Pons (tissue), 1 donor: ENCODE data around the gene ZNF821.
A peak's percentile ranks its signal among the peaks of the same experiment; 100 is the strongest.
"Not testable (repeated sequence)": the region's sequence is repeated elsewhere in the genome, so short reads cannot be mapped to it uniquely, and the experiment has no call there.

Experiments
- DNase-seq: peaks from one replicate; pipeline ENCODE4 v3.0.0-alpha.2; 2016; ENCODE audit warnings: low spot score

The ZNF821 gene

DNA sequence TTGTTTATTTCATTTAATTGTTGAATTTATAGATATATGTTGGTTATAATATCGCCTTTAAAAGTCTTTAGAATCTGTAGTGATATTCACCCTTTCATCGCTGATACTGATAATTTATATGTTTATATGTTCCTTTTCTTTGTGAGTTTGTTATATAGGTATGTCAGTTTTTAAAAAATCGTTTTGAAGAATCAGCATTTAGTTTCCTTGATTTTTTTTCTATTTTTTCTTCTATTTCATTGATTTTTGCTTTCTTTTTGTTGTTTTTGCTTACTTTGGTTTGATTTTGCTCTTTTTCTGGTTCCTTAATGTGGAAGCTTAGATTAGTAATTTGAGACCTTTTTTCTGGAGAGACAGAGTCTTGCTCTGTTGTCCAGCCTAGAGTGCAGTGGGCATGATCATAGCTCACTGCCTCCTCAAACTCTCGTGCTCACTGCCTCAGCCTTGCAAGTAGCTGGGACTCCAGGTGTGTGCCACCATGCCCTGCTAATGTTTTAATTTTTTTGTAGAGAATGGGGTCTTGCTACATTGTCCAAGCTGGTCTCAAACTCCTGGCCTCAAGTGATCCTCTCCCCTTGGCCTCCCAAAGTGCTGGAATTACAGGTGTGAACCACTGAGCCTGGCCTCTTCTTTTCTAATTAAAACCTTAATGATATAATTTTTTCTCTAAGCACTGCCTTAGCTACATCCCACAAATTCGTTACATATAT, 18.8 kb upstream of the ZNF821 start:
- DNase-seq: no peak

DNA sequence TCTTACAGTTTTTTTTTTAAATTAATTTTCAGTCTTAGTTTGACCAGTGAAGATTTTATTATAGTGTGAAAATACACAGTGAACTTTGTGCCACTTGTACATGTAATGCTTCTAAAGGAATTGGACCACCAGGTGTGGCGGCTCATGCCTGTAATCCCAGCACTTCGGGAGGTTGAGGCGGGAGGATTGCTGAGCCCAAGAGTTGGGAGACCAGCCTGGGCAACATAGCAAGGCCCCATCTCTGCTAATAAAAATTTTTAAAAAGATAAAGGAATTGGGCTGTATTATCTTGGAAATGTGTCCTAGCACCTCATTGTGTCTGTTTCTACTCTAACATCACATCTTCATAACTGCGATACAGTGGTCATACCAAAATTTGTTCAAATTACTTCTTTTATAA, 15.2 kb upstream of the ZNF821 start:
- no peak for DNase-seq

DNA sequence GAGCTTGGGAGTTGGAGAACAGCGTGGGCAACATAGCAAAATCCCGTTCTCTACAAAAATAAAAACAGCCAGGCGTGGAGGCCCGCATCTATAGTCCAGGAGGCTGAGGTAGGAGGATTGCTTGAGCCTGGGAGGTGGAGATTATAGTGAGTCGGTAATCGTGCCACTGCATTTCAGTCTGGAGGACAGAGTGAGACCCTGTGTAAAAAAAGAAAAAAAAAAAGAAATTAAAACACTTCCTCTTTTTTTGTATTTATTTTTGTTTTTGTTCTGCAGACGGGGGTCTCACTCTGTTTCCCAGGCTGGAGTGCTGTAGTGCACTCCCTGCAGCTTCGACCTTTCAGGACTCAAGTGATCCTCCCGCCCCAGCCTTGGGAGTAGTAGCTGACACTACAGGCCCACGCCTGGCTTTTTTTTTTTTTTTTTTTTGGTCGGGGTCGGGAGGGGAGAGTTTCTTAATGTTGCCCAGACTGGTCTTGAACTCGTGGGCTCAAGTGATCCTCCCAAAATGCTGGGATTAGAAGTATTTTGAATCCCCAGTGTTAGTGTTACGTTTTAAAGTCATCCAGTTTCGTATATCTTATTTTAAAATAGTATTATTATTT, 12.9 kb upstream of the ZNF821 start:
- no peak for DNase-seq

DNA sequence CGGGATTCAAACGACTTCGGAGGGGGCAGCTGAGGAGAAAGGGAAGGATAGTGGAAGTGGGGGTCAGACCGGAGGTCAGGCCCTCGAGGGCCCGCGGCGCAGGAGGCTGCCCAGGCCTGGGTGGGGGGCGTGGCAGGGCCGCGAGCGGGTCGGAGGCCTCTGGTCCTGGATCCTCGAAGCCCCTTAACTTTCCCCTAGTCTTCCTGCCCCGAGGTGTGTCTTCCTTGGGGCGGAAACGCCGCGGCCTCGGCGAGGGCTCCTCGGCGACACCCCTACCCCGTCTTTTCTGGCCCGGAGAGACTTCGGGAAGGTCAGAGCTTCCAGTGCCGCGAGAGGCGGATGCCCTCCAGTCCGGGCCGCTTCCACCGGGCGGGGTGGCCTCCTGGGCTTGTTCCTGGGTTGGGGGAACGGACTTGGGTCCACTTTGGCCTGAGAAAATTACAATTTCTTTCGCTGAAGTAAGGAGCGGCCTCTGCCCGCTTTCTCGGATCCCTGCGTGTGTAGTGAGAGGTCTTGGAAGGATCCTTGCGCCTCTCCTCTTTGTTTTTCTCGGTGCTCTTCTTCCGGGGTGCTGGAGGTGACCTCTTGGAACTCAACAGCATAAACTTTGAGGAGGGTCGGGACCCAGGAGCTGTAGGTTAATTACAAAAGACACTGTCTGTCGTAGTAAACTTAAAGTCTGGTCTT, 11.8 kb upstream of the ZNF821 start:
- DNase-seq: no peak

DNA sequence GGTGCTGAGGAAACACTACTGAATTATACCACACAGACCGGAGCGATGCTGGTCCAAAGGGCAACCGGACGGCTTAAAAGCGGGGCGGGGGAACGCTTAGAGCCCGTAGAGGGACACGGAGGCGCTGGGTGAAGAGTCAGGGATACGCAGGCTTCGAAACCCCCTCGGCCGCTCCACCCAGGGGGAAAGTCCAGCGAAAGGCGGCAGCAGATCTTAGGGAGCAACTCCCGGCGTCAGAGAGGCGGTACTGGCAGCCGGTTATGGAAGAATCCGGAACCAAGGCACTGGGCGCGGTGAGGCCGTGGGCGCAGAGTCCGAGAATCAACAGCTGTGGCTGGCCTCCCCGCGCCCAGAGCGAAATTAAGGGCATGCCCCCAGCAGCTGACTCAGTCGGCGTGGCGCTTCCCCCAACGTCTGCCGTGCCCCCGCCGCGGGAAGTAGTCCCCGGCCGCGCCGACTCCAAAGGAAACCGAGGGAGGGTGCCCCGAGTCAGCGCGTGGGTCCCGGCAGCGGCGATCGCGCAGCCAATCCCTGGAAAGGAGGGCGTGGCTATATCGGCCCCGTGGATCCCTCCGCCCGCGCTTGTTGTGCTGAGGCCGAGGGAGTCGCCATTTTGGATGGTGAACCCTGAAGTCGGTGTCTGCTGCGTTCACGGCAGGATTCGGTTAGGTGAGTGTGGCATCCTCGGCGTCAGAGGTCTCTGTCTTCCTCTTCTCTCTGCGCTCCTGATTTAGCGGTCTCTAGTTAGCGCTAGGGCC, 11.1 kb upstream of the ZNF821 start, which contains the start of gene IST1:
IST1 (plus strand) TSS at position 611 of the 758 bp plus-strand sequence. CDS start 20,110 bp downstream, outside the sequence.
- DNase-seq: peak; percentile 96

DNA sequence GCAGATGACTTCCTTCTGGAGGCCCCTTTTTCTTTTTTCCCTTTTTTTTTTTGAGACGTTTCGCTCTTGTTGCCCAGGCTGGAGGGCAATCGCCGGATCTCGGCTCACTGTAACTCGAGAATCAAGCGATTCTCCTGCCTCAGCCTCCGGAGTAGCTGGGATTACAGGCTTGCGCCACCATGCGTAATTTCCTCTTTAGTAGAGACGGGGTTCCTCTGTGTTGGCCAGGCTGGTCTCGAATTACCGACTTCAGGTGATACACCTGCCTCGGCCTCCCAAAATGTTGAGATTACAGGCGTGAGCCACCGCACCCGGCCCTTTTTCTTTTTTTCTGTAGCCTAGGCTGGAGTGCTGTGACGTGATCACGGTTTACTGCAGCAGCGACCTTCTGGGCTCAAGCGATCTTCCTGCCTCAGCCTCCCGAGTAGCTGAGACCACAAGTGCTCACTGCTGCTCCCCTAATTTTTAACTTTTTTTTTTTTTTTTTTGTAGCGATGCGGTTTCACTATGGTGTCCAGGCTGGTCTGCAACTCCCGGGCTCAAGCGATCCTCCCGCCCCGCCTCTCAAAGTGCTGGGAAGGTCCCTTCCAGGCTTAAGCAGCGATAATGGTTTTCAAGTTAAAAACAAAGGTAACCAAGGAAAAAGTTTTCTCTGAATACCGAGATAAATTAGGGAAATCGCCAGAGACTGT, 10.4 kb upstream of the ZNF821 start:
- DNase-seq: peak; percentile 70

DNA sequence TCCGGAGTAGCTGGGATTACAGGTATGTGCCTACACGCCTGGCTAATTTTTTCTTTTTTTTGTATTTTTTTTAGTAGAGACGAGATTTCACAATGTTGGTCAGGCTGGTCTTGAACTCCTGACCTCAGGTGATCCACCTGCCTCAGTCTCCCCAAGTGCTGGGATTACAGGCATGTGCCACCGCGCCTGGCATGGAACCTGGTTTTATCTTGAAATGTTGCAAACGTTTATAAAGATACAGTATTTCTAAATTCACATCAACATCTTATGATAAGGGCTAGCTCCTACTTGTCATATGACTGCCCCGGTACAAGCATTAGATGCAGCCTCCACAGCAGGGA, 9.9 kb upstream of the ZNF821 start:
- DNase-seq: no peak

DNA sequence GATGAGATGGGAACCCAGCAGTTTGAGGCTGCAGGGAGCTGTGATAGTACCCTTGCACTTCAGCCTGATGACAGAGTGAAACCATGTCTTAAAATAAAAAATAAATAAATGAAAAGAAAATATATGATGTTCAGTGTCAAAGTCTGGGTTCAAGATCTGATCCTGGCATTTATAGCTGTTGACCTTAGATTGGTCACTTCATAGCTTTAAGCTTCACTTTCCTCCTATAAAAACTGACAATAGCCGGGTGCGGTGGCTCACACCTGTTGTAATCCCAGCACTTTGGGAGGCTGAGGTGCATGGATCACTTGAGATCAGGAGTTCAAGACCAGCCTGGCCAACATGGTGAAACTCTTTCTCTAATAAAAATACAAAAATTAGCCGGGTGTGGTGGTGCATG, 5.2 kb upstream of the ZNF821 start:
- no peak for DNase-seq

DNA sequence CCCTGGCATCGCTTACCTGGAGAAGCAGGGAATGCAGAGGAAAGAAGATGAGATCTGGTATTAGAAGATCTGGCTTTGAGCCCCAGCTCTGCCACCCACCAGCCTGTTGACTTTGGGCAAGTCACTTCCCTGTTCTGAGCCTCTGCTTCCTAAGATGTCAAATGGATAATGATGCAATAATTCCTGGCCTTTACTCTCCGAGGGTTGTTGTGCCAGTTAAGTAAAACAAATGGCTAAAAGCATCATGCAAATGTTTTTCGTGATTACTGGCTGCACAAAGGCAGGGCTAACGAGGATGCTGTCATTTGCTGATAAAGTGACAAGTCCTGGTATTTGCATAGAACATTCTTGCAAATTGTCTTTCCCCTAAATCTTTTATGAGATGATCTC, 1.3 kb upstream of the ZNF821 start:
- peak; percentile 2 for DNase-seq

DNA sequence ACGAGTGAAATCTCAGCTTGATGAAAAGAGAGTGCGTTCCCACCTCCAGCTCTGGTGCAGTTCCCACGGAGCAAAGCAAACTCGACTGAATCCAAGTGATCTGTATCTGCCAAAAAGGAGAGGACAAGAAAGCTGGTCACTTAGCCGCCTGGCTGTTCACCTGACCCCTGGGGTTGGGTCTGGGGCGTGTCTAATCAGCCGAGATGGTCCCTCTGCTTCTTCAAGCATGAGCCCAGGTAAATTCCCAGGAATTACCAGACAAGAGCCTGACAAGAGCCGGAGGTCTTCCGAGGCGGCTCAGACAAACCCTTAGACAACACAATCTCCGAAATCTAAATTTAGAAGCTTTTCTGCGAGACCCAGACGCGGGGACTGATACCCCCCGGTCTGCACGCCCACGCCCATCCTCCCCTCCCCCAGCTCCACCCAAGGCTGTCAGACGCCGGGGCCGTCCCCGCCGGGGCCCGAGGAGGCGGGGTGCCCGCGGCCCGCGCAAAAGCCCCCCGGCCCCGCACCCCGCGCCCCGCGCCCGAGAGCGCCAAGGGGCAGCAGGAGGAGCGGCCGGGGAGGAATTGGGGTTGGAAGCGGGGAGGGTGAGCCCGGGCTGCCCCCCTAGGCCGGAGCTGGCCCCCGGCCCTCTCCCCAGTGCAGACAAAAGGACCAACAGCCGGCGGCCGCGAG, 674 bp downstream of the ZNF821 start:
- DNase-seq: peak; percentile 47

DNA sequence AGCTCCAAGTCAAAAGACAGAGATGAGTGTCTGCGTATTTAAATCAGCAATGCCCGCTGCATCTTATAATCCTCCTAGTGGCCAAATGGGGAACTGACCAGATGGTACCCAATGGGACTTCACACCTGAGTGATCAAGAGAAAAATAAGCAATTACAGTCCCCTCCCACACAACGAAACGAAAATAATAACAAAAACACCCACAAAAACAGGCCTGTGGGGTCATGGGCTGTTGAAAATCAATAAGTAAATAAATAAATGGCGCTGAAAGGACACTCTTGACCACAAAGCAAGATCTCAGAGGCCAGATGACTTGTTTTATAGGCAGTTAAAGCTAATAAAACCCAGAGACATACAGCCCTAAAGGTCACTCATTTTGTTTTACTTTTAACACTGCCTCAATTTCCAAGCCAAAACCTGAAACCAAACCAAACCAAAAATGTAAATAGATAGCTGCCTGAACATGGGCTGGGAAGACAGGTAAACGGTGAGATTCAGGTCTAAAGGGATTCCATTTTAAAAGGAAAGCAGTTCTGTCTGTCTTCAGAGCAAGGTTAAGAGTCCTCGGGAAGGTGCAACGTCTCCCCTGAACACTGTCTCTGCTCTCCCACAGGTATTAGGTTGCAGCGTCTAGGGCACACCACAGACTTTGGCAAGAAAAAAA, 1.3 kb downstream of the ZNF821 start:
- DNase-seq: peak; percentile 88

DNA sequence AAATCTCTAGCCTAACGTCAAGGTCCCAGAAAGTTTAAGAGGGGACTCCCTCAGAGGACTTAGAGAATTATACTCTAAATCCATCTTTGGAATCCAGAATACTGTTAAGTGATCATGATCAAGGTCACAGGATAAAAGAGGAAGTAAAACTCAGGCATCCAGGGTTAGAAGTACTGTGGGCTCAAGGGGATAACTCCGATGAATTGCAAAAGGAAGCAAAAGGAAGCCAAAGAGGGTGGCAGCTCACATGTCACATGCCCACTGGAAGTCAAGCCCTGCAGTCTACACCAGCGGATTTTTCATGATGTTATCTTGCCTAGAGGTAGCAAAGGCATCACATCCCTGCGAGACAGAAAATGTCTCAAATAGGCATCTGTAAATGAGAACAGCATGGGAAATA, 3.8 kb downstream of the ZNF821 start:
- peak; percentile 67 for DNase-seq

DNA sequence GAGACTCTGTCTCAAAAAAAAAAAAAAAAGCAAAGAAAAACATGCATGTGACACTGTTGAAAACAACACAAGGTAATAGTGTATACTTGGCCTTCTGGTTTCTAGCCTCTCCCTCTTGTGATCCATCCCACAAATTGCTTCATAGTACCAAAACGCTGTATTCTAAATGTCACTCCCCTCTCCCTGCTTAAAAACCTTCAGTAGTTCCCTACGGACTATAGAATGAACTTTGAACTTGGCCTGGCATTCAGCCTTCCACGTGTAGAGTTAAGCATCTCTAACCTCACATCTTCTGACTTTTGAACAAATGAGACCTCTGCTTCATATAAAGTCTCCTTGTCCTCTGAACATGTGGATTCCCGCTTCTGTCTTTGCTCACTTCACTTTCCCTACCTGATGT, 5.1 kb downstream of the ZNF821 start:
- DNase-seq: no peak

DNA sequence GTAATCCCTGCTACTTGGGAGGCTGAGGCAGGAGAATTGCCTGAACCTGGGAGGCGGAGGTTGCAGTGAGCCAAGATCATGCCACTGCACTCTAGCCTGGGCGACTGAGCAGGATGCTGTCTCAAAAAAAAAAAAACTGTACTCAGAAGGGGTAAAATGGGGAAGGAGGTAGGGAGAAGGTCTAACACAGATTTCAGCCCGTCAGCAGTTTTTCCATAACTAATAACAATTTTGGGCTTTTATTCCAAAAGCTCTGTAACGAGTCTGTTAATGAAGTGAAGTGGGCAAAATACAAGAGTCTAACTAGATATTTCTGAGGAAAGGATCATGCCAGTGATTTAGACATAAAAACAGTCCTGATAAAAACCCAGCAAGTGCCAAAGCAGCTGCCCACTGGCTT, 10.8 kb downstream of the ZNF821 start:
- DNase-seq: no peak

DNA sequence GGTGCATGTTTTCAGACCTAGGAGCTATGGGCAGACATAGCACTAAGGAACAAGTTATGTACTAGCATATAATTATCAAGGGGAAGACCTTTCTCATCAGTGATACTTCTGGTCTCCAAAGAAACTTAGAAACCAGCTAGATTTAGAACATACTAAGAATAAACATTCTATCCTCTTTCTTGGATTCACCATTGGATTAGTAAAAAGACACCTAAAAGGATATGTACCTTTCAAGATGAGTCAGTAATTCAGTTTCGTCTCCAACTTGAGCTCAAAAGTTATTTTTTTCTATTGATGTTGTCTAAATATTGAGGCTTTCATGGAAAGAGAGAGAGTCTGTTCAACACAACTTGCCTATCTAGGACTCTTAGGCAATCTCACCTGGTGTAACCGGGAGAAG, 13.2 kb downstream of the ZNF821 start:
- no peak for DNase-seq

DNA sequence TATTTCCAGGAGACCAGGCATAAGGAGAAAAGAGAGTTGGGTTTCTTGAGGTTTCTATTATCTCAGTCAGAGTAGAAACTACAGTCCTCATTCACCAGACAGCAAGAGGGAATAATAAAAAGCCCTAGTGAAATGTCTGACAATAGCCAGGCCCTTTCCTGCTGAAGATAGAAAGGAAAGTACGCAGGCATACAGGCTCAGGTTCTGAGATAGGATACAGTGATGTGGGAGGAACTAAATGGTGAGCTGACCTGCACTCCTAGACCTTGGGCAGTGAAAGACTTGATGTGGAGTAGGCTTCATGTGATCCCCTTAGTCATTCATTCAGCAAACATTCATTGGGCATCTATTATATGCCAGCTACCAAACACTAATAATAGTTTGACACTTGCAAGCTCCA, 14.9 kb downstream of the ZNF821 start:
- no peak for DNase-seq

DNA sequence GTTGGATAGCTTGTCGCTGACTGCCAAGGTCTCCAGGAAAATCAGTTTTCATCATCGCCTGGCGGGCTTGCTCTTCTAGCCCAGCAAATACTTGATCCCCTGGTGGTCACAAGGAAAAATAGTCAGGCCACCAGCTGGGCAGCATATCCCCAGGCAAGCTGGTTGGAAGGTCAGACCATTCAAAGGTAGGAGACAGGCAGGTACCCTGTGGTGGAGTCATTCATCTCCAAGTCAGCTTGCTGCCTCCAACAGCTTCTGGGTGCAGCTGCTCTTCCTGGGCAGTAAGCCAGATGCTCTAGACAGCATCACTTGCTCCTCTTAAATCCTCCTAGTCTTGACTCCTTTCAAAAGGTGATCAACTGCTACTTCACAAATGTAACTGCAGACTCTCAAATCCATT, 16.0 kb downstream of the ZNF821 start:
- peak; percentile 30 for DNase-seq

DNA sequence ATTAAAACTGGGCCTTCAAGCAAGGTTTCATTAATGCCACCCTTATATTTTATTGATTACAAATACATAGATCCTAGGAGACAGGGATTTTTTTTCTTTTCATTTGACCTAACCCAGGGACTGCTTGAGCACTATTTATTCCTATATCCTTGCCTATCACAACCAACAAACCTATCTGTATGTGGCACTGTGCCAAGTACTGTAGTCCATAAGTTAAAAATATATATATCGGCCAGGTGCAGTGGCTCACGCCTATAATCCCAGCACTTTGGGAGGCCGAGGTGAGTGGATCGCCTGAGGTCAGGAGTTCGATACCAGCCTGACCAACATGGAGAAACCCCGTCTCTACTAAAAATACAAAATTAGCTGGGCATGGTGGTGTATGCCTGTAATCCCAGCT, 16.8 kb downstream of the ZNF821 start:
- DNase-seq: not testable (repeated sequence)

DNA sequence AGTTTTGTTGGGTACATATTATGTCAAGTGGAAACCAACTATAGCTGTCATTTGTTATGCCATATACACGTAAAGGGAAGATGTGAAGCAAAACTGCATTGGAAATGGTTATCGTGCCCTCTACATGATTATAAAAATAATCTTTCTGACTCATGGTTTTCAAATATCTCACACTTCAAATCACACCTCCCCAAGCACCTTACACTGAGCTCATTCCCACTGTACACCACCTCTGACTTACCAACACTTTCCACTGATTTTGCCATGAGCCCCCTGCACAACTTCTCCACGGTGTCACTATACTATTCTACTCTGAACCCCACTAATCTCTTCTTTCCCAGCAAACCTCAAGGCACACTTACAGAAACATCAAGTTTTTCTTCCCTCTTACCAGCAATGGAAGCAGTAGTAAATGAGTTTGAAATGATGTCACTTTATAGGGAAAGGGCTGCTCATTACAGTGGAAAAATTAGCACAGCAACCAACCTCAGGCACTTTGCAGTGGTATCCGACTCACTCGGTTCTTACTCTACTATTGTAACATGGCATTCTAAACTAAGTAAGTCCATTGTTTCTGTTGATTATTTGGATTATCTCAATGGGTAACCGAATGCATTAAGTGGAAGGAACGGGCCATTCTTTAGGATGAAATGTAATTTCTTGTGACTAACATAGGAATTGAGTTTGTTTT, 18.7 kb downstream of the ZNF821 start:
- no peak for DNase-seq

DNA sequence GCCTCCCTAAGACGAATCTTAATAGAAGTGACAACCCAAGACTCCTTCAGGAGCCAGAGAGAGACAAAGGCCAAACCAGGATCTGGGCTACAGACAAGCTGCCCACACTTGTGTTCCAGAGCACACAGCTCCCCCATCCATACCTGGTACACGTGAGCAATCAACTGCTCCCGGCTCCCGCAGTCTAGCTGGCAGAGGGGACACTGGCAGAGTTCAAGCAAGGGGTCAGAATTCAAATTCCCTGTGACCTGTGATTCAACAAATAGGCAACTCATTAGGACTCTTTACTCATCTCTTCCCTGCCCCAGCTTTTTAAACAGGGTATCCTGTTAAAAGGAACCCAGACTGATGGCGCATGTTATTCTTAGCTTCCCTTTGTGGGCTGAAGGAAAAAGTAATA, 20.0 kb downstream of the ZNF821 start:
- DNase-seq: no peak
